Measurements from ENCODE around the gene EEF1A2.

GRCh38 chr20:63471002-63471716 lies 27.7 kb downstream of the EEF1A2 start:
- no peak for TF ChIP-seq CHD2 (IDR thresholded peaks at IDR 0.05; ENCODE audit: low read length, partially characterized antibody)
- TF ChIP-seq, protein P1, sequence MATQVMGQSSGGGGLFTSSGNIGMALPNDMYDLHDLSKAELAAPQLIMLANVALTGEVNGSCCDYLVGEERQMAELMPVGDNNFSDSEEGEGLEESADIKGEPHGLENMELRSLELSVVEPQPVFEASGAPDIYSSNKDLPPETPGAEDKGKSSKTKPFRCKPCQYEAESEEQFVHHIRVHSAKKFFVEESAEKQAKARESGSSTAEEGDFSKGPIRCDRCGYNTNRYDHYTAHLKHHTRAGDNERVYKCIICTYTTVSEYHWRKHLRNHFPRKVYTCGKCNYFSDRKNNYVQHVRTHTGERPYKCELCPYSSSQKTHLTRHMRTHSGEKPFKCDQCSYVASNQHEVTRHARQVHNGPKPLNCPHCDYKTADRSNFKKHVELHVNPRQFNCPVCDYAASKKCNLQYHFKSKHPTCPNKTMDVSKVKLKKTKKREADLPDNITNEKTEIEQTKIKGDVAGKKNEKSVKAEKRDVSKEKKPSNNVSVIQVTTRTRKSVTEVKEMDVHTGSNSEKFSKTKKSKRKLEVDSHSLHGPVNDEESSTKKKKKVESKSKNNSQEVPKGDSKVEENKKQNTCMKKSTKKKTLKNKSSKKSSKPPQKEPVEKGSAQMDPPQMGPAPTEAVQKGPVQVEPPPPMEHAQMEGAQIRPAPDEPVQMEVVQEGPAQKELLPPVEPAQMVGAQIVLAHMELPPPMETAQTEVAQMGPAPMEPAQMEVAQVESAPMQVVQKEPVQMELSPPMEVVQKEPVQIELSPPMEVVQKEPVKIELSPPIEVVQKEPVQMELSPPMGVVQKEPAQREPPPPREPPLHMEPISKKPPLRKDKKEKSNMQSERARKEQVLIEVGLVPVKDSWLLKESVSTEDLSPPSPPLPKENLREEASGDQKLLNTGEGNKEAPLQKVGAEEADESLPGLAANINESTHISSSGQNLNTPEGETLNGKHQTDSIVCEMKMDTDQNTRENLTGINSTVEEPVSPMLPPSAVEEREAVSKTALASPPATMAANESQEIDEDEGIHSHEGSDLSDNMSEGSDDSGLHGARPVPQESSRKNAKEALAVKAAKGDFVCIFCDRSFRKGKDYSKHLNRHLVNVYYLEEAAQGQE (IDR thresholded peaks at IDR 0.05) = no peak
- no peak for TF ChIP-seq POLR2A (IDR thresholded peaks at IDR 0.05; ENCODE audit: low read length)
- TF ChIP-seq, protein P2, sequence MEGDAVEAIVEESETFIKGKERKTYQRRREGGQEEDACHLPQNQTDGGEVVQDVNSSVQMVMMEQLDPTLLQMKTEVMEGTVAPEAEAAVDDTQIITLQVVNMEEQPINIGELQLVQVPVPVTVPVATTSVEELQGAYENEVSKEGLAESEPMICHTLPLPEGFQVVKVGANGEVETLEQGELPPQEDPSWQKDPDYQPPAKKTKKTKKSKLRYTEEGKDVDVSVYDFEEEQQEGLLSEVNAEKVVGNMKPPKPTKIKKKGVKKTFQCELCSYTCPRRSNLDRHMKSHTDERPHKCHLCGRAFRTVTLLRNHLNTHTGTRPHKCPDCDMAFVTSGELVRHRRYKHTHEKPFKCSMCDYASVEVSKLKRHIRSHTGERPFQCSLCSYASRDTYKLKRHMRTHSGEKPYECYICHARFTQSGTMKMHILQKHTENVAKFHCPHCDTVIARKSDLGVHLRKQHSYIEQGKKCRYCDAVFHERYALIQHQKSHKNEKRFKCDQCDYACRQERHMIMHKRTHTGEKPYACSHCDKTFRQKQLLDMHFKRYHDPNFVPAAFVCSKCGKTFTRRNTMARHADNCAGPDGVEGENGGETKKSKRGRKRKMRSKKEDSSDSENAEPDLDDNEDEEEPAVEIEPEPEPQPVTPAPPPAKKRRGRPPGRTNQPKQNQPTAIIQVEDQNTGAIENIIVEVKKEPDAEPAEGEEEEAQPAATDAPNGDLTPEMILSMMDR (IDR thresholded peaks at IDR 0.05) = no peak
- no peak for TF ChIP-seq PHF8 (IDR thresholded peaks at IDR 0.05; ENCODE audit: borderline replicate concordance, low read depth)
- no peak for TF ChIP-seq MYC (IDR thresholded peaks at IDR 0.05; ENCODE audit: borderline replicate concordance, low read length)
- no peak for TF ChIP-seq ESRRA (IDR thresholded peaks at IDR 0.05; ENCODE audit: borderline replicate concordance, low read length)
- no peak for TF ChIP-seq HOXA7 (CRISPR knock-in tag; IDR thresholded peaks at IDR 0.05)
- no peak for TF ChIP-seq RCOR1 (IDR thresholded peaks at IDR 0.05; ENCODE audit: low read depth, low read length)
